Measurements from ENCODE around the gene ME3.

GRCh38 chr11:86403458-86403857 lies 269.0 kb downstream of the ME3 start:
- no peak for TF ChIP-seq CTCF (IDR thresholded peaks at IDR 0.05)
- TF ChIP-seq POLR2AphosphoS5 (IDR thresholded peaks at IDR 0.05; ENCODE audit: insufficient read depth in 1 of 2, low read depth in 1 of 2): no peak
- no peak for TF ChIP-seq POLR2A (IDR thresholded peaks at IDR 0.05)

Measured in vagina (tissue), 2 donors.